Activated T-cell treated with anti-CD3 and anti-CD28 coated beads for 24 hours (primary cell): ENCODE measurements around the gene MED23.

Experiments
- DNase-seq: peaks from one replicate; pipeline ENCODE4 v3.0.0-alpha.2; 2020; ENCODE audit warnings: low read depth

The MED23 gene

GRCh38 chr6:131638013-131638412 lies 10.0 kb upstream of the MED23 start:
- no peak for DNase-seq

- DNase-seq = no peak
Measured at GRCh38 chr6:131636880-131637792, 9.1 kb upstream of the MED23 start, which contains the start of gene ENPP3. Gene ENPP3, plus strand, starts transcription at chr6:131637302. Its CDS starts 83 bp downstream, at chr6:131637385.

- no peak for DNase-seq
Measured at GRCh38 chr6:131635384-131636340, 7.6 kb upstream of the MED23 start.

- no peak for DNase-seq
Measured at GRCh38 chr6:131631625-131632289, 3.7 kb upstream of the MED23 start.

GRCh38 chr6:131629651-131630050 lies 1.6 kb upstream of the MED23 start:
- no peak for DNase-seq

GRCh38 chr6:131628726-131629125 lies 684 bp upstream of the MED23 start:
- no peak for DNase-seq

GRCh38 chr6:131615275-131615674 lies 12.8 kb downstream of the MED23 start:
- DNase-seq = no peak

- no peak for DNase-seq
Measured at GRCh38 chr6:131613296-131613925, 14.6 kb downstream of the MED23 start.

- DNase-seq = no peak
Measured at GRCh38 chr6:131602781-131603312, 25.2 kb downstream of the MED23 start.

- DNase-seq = no peak
Measured at GRCh38 chr6:131600716-131601115, 27.3 kb downstream of the MED23 start.

- DNase-seq = no peak
Measured at GRCh38 chr6:131597446-131597845, 30.6 kb downstream of the MED23 start.

- no peak for DNase-seq
Measured at GRCh38 chr6:131594074-131594473, 34.0 kb downstream of the MED23 start.

- no peak for DNase-seq
Measured at GRCh38 chr6:131592935-131593334, 35.1 kb downstream of the MED23 start.

GRCh38 chr6:131588643-131589042 lies 39.4 kb downstream of the MED23 start:
- DNase-seq = no peak

- no peak for DNase-seq
Measured at GRCh38 chr6:131587909-131588308, 40.1 kb downstream of the MED23 start.

GRCh38 chr6:131586543-131586942 lies 41.5 kb downstream of the MED23 start:
- no peak for DNase-seq

- DNase-seq = no peak
Measured at GRCh38 chr6:131581523-131581922, 46.5 kb downstream of the MED23 start.

GRCh38 chr6:131575834-131576478 lies 52.1 kb downstream of the MED23 start:
- DNase-seq = no peak

GRCh38 chr6:131574686-131575085 lies 53.4 kb downstream of the MED23 start:
- DNase-seq = no peak

- DNase-seq = no peak
Measured at GRCh38 chr6:131574133-131574532, 53.9 kb downstream of the MED23 start.
